ENCODE measurements around the gene ZNF385C.
"Not testable (repeated sequence)": the region's sequence is repeated elsewhere in the genome, so short reads cannot be mapped to it uniquely, and the experiment has no call there.

- TF ChIP-seq CTCF (IDR thresholded peaks at IDR 0.05; ENCODE audit: low read depth, low read length, missing input control); RAD21 (IDR thresholded peaks at IDR 0.05); FOXA1 (IDR thresholded peaks at IDR 0.05); EGR1 (IDR thresholded peaks at IDR 0.05; ENCODE audit: low read depth in 2 of 2); GABPA (IDR thresholded peaks at IDR 0.05 in 1 of 2, conservative IDR thresholded peaks at IDR 0.05 in 1 of 2); MAX (IDR thresholded peaks at IDR 0.05); HNF4G (IDR thresholded peaks at IDR 0.05); SP1 (IDR thresholded peaks at IDR 0.05); YY1 (IDR thresholded peaks at IDR 0.05); TAF1 (conservative IDR thresholded peaks at IDR 0.05); FOXA2 (IDR thresholded peaks at IDR 0.05); JUND (IDR thresholded peaks at IDR 0.05): not testable (repeated sequence)
- TF ChIP-seq, protein P1, sequence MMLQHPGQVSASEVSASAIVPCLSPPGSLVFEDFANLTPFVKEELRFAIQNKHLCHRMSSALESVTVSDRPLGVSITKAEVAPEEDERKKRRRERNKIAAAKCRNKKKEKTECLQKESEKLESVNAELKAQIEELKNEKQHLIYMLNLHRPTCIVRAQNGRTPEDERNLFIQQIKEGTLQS (IDR thresholded peaks at IDR 0.05): not testable (repeated sequence)
- TF ChIP-seq, protein P2, sequence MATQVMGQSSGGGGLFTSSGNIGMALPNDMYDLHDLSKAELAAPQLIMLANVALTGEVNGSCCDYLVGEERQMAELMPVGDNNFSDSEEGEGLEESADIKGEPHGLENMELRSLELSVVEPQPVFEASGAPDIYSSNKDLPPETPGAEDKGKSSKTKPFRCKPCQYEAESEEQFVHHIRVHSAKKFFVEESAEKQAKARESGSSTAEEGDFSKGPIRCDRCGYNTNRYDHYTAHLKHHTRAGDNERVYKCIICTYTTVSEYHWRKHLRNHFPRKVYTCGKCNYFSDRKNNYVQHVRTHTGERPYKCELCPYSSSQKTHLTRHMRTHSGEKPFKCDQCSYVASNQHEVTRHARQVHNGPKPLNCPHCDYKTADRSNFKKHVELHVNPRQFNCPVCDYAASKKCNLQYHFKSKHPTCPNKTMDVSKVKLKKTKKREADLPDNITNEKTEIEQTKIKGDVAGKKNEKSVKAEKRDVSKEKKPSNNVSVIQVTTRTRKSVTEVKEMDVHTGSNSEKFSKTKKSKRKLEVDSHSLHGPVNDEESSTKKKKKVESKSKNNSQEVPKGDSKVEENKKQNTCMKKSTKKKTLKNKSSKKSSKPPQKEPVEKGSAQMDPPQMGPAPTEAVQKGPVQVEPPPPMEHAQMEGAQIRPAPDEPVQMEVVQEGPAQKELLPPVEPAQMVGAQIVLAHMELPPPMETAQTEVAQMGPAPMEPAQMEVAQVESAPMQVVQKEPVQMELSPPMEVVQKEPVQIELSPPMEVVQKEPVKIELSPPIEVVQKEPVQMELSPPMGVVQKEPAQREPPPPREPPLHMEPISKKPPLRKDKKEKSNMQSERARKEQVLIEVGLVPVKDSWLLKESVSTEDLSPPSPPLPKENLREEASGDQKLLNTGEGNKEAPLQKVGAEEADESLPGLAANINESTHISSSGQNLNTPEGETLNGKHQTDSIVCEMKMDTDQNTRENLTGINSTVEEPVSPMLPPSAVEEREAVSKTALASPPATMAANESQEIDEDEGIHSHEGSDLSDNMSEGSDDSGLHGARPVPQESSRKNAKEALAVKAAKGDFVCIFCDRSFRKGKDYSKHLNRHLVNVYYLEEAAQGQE (IDR thresholded peaks at IDR 0.05): not testable (repeated sequence)
Measured at GRCh38 chr17:42020845-42021244, 77.4 kb downstream of the ZNF385C start.
